Astrocyte of the spinal cord (primary cell): ENCODE data around the gene TSPAN13.

Experiments
- DNase-seq: peaks from one replicate; pipeline ENCODE4 v3.0.0; 2011; ENCODE audit warnings: low read depth, low spot score
- H3K4me3 ChIP-seq: 2 replicates; pipeline ENCODE4 v1.5.1; 2011; ENCODE audit warnings: low read depth, mild to moderate bottlenecking, low read length, moderate library complexity
- in situ Hi-C: cut with HindIII; loops from 2 replicates; pipeline ENCODE4 v1.10.0; 2017; ENCODE audit warnings: low sequenced_read_pairs
- TF ChIP-seq, protein P1 (sequence below): IDR thresholded peaks from 2 replicates; pipeline ENCODE4 v1.5.1; 2012; ENCODE audit warnings: low read depth, mild to moderate bottlenecking, low read length, inconsistent platforms

TSPAN13 gene

GRCh38 chr7:16728811-16729210 lies 24.7 kb upstream of the TSPAN13 start:
- TF ChIP-seq, protein P1, sequence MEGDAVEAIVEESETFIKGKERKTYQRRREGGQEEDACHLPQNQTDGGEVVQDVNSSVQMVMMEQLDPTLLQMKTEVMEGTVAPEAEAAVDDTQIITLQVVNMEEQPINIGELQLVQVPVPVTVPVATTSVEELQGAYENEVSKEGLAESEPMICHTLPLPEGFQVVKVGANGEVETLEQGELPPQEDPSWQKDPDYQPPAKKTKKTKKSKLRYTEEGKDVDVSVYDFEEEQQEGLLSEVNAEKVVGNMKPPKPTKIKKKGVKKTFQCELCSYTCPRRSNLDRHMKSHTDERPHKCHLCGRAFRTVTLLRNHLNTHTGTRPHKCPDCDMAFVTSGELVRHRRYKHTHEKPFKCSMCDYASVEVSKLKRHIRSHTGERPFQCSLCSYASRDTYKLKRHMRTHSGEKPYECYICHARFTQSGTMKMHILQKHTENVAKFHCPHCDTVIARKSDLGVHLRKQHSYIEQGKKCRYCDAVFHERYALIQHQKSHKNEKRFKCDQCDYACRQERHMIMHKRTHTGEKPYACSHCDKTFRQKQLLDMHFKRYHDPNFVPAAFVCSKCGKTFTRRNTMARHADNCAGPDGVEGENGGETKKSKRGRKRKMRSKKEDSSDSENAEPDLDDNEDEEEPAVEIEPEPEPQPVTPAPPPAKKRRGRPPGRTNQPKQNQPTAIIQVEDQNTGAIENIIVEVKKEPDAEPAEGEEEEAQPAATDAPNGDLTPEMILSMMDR, result no peak
- in situ Hi-C loops, result no loop called here
- no peak for DNase-seq
- H3K4me3 ChIP-seq, result no peak overlapping the region

GRCh38 chr7:16729541-16729940 lies 24.0 kb upstream of the TSPAN13 start:
- H3K4me3 ChIP-seq, result no peak overlapping the region
- TF ChIP-seq, protein P1, result no peak
- no peak for DNase-seq
- in situ Hi-C loops, result no loop called here

DNA sequence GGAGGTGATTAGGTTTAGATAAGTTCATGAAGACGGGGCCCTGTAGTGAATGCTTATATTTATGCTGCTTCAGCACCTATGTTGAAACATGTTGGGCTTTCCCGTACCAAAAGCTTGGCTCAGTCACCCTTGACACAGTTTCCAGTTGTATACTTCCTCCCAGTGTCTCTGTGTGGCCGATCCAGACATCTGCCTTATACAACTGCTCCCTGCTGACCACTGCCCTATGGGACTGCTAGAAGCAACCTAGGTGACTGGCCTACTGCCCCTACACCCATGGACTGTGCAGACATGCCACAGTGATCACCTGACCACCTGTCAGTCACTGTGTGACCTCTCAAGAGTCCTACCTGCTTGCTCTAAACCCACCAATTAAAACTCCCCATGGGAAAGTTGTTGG lies 22.6 kb upstream of the TSPAN13 start:
- in situ Hi-C loops, result no loop called here
- TF ChIP-seq, protein P1, result no peak

GRCh38 chr7:16732828-16733227 lies 20.7 kb upstream of the TSPAN13 start:
- in situ Hi-C loops, result no loop called here
- TF ChIP-seq, protein P1, result no peak
- no peak overlapping the region for H3K4me3 ChIP-seq
- no peak for DNase-seq

More for the DNA sequence above, 22.6 kb upstream of the TSPAN13 start:
- H3K4me3 ChIP-seq, result no peak overlapping the region
- no peak for DNase-seq

GRCh38 chr7:16734148-16734726 lies 19.3 kb upstream of the TSPAN13 start:
- in situ Hi-C loops, result no loop called here
- no peak overlapping the region for H3K4me3 ChIP-seq
- TF ChIP-seq, protein P1, result no peak
- DNase-seq, result no peak

DNA sequence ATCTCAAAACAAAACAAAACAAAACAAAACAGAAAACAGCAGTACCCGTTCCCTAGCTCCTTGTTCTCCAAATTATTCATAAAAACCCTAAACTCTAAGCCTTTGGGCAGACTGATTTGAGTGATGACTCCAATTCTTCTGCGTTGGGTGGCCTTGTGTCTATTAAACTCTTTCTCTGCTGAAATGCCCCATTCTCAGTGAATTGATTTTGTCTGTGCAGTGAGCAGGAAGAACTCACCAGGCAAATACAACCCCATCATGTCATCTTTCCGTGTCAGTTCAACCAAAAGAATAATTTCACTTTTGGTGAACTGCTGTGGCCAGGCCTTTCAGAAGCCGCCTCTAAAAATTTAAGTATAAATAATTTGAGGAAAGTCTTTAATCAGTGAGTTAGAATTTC lies 18.5 kb upstream of the TSPAN13 start:
- in situ Hi-C loops, result no loop called here

More for the DNA sequence above, 18.5 kb upstream of the TSPAN13 start:
- H3K4me3 ChIP-seq, result no peak overlapping the region
- DNase-seq, result no peak
- TF ChIP-seq, protein P1, result no peak
